NCI-H2227 treated with DMSO at 0.1 percent for 48 hours (cell line): Measurements from ENCODE around the gene OCLN.
"Not testable (repeated sequence)": the region's sequence is repeated elsewhere in the genome, so short reads cannot be mapped to it uniquely, and the experiment has no call there.

Source experiments
- DNase-seq: peaks from one replicate; lab custom pipeline; 2025; lab: John Stamatoyannopoulos, UW

The OCLN gene

GRCh38 chr5:69491027-69491426, 1.6 kb upstream of the OCLN start:
- DNase-seq = no peak

- DNase-seq = no peak
Measured at GRCh38 chr5:69491838-69492390, 676 bp upstream of the OCLN start.

- no peak for DNase-seq
Measured at GRCh38 chr5:69492923-69493395, 369 bp downstream of the OCLN start.

GRCh38 chr5:69493396-69494133, 975 bp downstream of the OCLN start:
- DNase-seq = no peak

GRCh38 chr5:69494452-69494851, 1.9 kb downstream of the OCLN start:
- DNase-seq = no peak

- no peak for DNase-seq
Measured at GRCh38 chr5:69497006-69497520, 4.5 kb downstream of the OCLN start.

GRCh38 chr5:69498384-69498783, 5.8 kb downstream of the OCLN start:
- DNase-seq = no peak

- DNase-seq = no peak
Measured at GRCh38 chr5:69502367-69502766, 9.8 kb downstream of the OCLN start.

- DNase-seq = no peak
Measured at GRCh38 chr5:69502767-69503488, 10.3 kb downstream of the OCLN start.

- no peak for DNase-seq
Measured at GRCh38 chr5:69504036-69504435, 11.4 kb downstream of the OCLN start.

GRCh38 chr5:69505306-69505705, 12.7 kb downstream of the OCLN start:
- no peak for DNase-seq

GRCh38 chr5:69509212-69509611, 16.6 kb downstream of the OCLN start:
- DNase-seq = no peak

- no peak for DNase-seq
Measured at GRCh38 chr5:69510694-69511093, 18.1 kb downstream of the OCLN start.

GRCh38 chr5:69512740-69513260, 20.2 kb downstream of the OCLN start:
- no peak for DNase-seq

- DNase-seq = not testable (repeated sequence)
Measured at GRCh38 chr5:69515570-69515969, 23.0 kb downstream of the OCLN start.

GRCh38 chr5:69516769-69517168, 24.2 kb downstream of the OCLN start:
- DNase-seq = no peak

- no peak for DNase-seq
Measured at GRCh38 chr5:69517763-69518212, 25.2 kb downstream of the OCLN start.

GRCh38 chr5:69519285-69519684, 26.7 kb downstream of the OCLN start:
- no peak for DNase-seq

- DNase-seq = no peak
Measured at GRCh38 chr5:69522035-69522434, 29.4 kb downstream of the OCLN start.

- no peak for DNase-seq
Measured at GRCh38 chr5:69525490-69525889, 32.9 kb downstream of the OCLN start.

GRCh38 chr5:69526660-69527059, 34.1 kb downstream of the OCLN start:
- no peak for DNase-seq

- no peak for DNase-seq
Measured at GRCh38 chr5:69527128-69527770, 34.7 kb downstream of the OCLN start.
